ENCODE data around the gene MBOAT2.

- TF ChIP-seq POLR2A (IDR thresholded peaks at IDR 0.05) = no peak
- TF ChIP-seq, protein P1, sequence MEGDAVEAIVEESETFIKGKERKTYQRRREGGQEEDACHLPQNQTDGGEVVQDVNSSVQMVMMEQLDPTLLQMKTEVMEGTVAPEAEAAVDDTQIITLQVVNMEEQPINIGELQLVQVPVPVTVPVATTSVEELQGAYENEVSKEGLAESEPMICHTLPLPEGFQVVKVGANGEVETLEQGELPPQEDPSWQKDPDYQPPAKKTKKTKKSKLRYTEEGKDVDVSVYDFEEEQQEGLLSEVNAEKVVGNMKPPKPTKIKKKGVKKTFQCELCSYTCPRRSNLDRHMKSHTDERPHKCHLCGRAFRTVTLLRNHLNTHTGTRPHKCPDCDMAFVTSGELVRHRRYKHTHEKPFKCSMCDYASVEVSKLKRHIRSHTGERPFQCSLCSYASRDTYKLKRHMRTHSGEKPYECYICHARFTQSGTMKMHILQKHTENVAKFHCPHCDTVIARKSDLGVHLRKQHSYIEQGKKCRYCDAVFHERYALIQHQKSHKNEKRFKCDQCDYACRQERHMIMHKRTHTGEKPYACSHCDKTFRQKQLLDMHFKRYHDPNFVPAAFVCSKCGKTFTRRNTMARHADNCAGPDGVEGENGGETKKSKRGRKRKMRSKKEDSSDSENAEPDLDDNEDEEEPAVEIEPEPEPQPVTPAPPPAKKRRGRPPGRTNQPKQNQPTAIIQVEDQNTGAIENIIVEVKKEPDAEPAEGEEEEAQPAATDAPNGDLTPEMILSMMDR (IDR thresholded peaks at IDR 0.05) = no peak
Observed at GRCh38 chr2:9001778-9002177, 1.7 kb downstream of the MBOAT2 start.

Measured in body of pancreas (tissue), 4 donors.